ENCODE data around the gene WTAP.
"Not testable (repeated sequence)": the region's sequence is repeated elsewhere in the genome, so short reads cannot be mapped to it uniquely, and the experiment has no call there.

The WTAP gene

DNA sequence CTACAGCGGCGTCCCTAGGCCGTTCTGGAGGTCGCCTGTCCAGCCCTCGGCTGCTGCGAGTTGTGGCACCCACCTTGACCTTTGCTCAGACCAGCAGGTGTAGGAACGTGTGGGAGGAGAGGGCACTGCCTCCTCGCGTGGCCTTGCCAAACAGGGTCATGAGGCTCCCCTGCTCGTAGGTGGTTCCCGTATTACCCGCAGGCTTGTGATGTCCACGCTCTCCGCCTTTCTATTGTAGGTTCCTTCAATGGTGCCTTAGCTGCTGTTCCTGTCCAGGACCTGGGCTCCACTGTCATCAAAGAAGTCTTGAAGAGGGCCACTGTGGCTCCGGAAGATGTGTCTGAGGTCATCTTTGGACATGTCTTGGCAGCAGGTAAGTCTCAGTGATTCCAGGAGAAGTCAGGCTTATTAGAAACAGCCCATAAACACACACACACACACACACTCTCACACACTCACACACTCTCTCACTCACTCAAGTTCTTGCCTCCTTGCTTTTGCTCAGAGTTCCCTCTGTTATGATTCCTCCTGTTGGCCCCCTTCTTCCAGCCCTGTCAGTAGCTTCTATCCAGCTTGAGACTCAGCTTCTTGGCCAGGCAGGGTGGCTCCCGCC lies 35.5 kb downstream of the WTAP start:
- DNase-seq (ENCODE audit: low read depth), result no peak

DNA sequence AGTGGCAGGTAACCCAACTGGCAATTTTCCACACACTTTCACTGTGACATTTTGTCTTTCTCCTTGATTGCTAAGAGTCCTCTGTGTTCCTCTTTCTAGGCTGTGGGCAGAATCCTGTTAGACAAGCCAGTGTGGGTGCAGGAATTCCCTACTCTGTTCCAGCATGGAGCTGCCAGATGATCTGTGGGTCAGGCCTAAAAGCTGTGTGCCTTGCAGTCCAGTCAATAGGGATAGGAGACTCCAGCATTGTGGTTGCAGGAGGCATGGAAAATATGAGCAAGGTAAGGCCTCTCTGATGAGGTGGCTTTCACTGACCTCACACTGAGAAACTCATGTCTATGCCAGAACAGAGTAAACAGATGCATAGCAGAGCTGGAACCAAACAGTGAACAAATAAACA lies 39.6 kb downstream of the WTAP start:
- DNase-seq (ENCODE audit: low read depth), result no peak

DNA sequence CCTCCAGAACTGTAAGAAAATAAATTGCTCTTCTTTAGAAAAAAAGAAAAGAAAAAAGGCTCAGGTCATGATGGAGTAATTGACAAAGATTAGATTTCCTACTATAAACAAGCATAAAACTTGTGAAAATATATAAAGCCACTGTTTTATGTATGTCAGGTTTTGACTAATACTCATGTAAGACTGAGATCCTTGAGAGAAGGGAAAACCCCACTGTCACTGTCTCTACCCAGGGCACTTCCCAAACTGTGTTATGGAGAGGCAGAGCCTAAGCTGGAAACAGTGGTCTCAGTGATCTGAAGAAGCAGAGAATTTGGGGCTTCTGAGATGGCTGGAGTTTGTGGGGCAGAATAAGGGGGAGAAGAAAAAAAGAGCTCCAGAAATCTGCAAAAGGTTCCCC lies 42.2 kb downstream of the WTAP start:
- no peak for DNase-seq (ENCODE audit: low read depth)

DNA sequence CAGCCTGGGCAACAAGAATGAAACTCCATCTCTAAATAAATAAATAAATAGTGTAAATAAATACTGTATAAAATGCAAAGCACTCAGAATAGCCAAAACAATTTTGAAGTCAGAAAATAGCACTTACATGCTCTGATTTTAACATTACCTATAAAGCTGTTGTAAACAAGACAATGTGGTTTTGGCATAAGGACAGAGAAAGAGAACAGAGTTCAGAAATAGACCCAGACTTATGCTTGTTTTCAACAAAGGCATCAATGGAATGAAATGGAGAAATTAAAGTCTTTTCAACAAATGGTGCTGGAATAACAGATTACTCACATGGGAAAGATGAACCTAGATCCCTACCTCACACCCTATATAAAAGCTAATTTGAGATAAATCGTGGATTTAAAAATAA lies 44.9 kb downstream of the WTAP start:
- DNase-seq (ENCODE audit: low read depth), result no peak

DNA sequence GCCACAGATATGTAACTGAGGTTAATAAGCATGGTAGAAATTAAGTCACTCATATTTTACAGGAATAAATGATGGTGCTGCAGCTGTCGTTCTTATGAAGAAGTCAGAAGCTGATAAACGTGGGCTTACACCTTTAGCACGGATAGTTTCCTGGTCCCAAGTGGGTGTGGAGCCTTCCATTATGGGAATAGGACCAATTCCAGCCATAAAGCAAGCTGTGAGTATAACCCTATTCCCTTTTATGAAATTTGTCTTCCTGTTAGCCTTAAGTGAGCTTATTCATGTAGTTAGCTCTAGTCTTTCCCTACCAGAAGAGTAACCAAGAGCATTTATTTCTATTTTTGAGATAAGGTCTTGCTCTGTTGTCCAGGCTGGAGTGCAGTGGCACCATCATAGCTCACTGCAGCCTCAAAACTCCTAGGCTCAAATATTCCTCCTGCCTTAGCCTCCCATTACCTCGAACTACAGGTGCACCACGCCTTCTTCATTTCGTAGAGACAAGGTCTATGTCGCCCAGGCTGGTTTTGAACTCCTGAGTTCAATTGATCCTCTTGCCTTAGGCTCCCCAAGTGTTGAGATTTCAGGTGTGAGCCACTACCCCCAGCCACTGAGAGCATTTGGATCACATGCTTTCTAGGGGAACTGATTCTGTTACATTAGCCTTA lies 50.1 kb downstream of the WTAP start:
- DNase-seq (ENCODE audit: low read depth), result no peak

DNA sequence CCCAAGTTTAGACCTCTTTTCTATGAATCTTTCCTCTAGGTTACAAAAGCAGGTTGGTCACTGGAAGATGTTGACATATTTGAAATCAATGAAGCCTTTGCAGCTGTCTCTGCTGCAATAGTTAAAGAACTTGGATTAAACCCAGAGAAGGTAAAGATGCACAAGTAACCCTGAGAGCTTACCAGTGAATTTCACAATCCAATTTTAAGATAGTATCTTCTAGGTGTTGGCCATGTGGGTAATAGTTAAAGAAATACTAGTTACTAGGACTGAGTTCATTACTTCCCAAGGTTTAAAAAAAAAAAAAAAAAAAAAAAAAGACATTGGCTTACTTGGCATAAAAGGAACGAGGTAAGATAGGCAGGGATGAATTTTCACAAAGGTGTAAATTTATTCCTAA lies 50.8 kb downstream of the WTAP start:
- DNase-seq (ENCODE audit: low read depth), result no peak

DNA sequence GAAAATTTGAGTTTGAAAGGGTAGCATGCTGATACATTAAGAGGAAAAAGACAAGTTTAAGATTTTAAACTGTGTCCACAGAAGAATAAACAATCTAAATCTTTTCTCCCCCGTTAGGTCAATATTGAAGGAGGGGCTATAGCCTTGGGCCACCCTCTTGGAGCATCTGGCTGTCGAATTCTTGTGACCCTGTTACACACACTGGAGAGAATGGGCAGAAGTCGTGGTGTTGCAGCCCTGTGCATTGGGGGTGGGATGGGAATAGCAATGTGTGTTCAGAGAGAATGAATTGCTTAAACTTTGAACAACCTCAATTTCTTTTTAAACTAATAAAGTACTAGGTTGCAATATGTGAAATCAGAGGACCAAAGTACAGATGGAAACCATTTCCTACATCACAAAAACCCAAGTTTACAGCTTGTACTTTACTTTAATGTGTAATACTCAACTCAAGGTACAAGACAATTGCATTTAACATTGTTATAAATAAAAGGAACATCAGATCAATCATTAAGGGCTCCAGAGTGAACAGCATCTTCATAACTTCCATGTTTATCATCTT lies 51.3 kb downstream of the WTAP start:
- no peak for DNase-seq (ENCODE audit: low read depth)

DNA sequence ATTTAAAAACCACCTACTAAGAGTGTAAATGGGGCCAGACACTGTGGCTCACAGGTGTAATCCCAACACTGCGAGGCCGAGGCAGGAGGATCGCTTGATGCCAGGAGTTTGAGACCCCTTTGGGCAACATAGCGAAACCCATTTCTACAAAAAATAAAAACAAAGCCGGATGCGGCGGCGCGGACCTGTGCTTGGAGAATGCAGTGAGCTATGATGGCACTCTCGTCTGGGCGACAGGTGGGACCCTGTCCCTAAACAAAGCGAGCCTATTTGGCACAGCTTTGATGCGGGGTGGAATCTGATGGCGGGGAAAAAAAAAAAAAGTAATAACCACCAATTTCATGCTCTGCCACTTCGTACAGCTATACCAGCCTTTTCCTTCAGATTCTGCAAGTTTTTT lies 61.0 kb downstream of the WTAP start:
- no peak for DNase-seq (ENCODE audit: low read depth)

DNA sequence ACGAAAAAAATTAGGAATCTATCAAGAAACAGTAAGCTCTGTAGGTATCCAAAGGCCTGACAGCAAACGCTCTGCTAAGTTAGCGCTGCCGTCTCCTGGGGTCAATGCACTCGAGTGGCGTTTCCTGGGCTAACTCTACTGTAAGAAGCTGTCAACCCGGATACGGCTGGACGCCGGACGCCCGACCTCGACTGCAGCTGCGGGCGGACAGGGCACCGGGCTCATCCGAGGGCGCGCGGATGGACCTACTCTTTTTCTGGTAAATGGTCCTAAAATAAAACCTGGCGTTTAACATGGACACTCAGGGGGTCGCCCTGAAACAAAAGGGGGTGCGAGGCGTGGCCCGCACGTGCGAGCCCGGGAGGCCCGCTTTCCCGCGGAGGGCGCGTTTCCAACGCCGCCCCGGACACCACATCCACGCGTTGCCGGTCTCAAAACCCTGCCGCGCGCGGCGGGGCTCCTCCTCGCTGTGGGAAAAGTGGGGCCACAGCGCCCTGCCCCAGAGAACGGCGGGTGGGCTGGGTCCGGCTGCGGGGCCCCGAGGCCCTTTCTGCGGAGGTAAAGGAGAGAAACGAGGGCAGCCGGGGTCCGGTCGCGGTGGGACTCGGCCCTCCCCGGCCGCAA lies 61.6 kb downstream of the WTAP start:
- DNase-seq (ENCODE audit: low read depth), result peak; percentile 14

DNA sequence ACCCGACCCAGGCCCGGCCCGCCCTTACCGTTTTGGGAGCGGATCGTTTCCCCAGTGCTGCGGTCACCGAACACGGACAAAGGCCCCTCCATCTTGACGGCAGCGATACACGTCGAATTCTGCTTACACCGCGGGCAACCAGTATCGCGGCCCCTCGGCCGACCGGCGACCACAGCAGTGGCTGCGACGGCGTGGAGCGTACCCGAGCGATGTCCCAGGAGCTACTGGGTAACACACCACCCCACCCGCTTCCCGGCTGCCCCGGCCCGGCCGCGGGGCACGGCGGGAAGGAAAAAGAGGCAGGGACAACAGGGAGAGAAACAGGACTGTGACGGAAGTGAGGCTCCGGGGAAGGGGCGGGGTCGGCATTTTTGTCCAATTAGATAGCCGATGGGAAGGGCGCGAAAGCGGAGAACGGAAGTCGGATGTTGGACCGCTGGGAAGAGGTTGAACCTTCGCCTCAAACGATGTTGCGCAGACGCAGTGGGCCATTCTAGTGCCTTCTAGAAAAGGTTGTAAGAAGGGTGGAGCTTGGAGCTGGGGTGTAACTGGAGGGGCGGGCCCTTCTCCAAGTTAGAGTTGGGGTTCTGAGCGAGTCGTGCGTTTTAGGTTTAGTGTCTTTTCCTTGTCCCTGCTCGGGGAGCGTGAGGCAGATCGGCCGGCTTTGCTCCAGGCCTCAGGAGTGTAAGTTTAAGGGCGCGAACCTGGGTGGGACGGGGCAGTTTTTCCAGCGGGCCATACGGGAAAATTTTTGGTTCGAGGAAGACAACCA lies 62.3 kb downstream of the WTAP start, which contains the start of gene TCP1:
Gene TCP1 (minus strand): TSS at position 226 of the 772 bp plus-strand sequence. CDS start 134 bp downstream, at position 92.
- DNase-seq (ENCODE audit: low read depth), result peak; percentile 99

DNA sequence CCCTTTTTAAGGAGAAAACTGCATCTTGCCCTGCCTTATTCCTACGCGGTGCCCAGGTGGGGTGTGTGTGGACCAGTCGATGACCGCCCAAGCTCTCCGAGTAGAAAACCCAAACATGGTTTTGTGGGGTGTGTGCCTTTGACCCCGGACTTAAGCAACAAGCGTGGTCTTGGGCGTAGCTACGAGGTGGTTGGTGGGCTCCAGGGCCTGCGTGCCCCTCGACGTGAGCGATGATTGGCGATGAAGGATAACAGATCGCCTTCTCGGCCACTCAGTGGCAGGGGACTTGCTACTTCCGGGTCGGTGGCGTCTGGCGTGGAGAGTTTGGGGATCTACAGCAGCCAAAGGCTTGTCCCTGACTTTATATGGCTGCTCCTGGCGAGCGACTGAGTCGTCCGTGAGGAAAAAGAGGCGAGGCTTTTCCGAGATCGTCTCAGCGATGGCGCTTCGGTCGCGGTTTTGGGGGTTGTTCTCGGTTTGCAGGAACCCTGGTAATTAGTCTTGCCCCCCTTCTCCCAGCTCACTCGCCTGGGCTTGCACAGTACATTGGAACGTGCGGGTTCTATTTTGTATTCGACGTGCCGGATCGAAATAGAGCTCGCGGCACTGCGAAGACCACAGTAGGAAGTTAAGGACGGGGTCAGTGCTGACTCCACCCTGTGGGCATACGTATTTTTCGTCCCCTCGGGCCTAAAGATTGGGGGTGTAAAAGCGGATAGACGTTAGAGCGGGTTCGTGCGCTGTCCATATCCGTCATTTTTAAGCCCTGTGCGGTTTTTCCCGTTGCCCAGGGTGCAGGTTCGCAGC lies 63.0 kb downstream of the WTAP start, which contains the start of gene MRPL18:
Gene MRPL18 (plus strand): TSS at position 319 of the 807 bp plus-strand sequence. CDS start 121 bp downstream, at position 440.
- peak; percentile 93 for DNase-seq (ENCODE audit: low read depth)

DNA sequence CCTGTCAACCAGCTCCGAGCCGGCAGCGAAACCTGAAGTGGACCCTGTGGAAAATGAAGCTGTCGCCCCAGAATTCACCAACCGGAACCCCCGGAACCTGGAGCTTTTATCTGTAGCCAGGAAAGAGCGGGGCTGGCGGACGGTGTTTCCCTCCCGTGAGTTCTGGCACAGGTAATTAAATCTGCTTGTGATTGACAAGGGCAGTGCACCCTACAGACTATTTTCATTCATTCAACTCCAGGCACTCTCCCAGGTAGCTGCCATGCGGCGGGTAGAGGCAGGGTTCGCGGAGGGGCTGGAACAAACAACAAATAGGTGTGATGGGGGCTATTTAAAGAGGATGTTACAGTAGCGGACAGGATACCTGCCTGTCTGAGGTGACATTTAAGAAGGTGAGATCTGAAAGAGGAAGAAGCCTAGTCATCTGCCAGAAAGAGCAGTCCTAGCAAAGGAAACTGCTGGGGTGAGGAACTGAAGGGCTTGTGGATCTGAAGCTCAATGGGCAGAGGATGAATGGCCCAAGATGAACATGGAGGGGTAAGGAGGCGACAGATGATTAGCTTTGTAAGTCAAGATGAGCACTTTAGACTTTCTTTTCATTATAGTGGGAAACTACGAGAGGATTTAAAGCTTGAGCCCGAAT lies 63.8 kb downstream of the WTAP start:
- DNase-seq (ENCODE audit: low read depth), result no peak

DNA sequence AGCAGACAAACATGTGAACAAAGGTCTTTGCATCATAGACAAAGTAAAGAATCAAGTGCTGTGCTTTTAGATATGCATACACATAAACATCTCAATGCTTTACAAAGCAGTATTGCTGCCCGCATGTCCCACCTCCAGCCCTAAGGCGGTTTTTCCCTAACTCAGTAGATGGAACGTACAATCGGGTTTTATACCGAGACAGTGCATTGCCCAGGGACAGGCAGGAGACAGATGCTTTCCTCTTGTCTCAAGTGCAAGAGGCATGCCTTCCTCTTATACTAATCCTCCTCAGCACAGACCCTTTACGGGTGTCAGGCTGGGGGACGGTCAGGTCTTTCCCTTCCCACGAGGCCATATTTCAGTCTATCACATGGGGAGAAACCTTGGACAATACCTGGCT lies 67.7 kb downstream of the WTAP start:
- not testable (repeated sequence) for DNase-seq (ENCODE audit: low read depth)

DNA sequence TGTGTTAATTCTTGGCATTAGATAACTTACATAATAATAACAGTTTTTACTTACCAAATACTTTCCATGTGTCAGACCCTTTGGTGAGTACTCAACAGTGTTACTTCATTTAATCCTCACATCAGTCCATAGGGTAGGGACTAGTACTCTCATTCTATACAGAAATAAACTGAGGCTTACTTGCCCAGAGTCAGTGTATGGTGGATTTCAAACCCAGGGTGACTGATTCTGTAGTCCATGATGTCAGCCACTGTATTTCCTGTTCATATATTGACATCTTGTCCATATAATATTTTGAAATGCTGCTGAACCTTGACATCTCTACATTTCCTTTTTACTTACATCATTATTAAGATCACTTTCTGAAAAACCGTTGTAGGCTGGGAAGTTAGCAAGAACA lies 70.2 kb downstream of the WTAP start:
- DNase-seq (ENCODE audit: low read depth), result no peak

DNA sequence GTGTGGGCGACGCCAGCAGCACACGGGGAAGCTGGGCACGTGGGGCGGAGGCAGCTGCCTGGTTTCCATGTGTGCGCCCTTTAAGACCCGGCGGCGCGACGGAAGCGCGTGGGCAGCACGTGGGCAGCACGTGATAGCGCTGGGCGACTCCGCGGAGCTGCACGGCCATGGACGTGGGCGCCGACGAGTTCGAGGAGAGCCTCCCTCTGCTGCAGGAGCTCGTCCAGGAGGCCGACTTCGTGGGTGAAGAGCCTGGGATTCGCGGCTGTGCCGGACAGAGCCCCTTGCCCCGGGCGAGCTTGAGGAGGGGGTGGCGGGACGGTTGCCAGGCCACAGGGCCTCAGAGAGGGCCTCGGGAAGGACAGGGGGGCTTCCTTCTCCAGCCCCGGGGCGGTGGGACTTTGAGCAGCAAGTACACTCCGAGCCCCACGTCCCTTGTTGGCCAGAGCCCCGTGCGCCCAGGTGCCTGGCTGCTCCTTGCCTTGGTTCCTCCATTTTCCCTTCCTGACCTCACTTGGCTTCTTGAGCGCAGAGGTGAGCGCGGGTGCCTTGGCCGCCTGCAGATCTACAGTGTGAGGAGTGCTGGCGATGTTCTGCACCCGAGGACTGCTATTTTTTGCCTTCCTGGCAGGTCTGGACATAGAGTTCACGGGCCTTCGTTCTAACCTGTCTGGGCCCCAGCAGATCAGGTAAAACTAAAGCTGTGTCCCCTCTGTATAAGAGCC lies 73.0 kb downstream of the WTAP start, which contains the start of gene PNLDC1:
Gene PNLDC1 (plus strand): TSS at position 136 of the 725 bp plus-strand sequence. CDS start 32 bp downstream, at position 168.
- no peak for DNase-seq (ENCODE audit: low read depth)

DNA sequence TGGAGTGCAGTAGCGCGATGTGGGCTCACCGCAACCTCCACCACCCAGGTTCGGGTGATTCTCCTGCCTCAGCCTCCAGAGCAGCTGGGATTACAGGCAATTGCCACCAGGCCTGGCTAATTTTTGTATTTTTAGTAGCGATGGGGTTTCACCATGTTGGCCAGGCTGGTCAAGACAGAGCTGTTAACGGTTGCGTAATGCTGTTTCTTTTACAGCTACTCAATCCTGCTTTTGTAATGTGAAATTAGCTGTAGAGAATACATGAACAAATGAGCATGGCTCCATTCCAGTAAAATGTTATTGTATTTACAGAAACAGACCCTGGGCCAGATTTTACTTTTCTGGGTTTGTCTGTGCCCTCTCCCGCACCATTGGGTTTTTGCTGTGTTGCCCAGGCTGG lies 74.6 kb downstream of the WTAP start:
- no peak for DNase-seq (ENCODE audit: low read depth)

DNA sequence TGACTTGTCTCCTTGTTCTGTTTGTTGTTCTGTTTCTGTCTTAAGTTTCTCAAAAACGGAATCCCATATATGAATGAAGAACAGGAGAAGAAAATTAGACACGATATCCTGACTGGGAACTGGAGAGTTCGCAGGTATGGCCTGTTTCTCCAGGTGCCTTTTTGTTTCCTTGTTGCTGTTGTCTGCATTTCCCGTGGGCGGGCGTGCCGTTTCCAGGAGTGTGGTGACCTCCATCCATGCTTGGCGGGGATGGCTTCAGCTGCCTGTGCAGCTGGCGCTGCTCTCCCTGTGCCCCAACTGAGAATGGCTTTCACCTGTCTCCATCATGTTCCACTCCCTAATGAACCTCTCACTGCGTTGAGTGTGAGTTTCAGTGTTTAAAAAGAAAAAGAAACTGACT lies 77.2 kb downstream of the WTAP start:
- no peak for DNase-seq (ENCODE audit: low read depth)

DNA sequence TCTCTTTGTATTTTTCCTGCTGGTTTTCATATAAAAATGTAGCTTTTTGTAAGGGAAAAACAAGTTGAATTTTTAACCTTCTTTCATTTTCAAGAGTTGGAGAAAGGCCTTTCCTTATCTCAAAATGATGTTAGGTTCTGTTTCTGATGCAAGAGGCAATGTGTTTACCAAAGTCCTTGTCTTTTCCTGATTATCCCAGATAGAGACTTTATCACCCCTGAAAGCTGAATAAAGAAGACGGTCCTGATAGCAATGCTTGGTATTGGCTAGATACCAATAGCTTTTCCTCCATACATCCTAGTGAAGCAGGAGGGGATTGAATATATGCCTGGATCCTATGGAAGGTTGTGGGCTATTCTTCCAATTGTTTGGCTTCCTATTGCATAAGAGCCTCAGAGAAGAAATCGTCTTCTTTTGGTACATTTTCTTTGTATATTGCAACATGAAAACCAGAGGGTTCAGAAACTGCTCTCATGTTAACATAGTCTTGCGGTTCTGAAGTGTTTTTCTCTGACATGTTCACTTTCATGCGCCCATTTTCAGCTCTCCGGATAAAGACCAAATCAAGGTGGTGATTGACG lies 78.2 kb downstream of the WTAP start:
- DNase-seq (ENCODE audit: low read depth), result no peak

Data from HS-27A (cell line).